RCC 7860 (cell line): Measurements from ENCODE around the gene CHN2.

Source experiments
- DNase-seq: peaks from one replicate; pipeline ENCODE4 v3.0.0-alpha.2; 2015; ENCODE audit warnings: low spot score
- FAIRE-seq: peaks from 2 replicates; lab custom pipeline; 2012; peaks lifted over from hg19 to GRCh38; lab: Jason Lieb, UNC

The CHN2 gene

DNA sequence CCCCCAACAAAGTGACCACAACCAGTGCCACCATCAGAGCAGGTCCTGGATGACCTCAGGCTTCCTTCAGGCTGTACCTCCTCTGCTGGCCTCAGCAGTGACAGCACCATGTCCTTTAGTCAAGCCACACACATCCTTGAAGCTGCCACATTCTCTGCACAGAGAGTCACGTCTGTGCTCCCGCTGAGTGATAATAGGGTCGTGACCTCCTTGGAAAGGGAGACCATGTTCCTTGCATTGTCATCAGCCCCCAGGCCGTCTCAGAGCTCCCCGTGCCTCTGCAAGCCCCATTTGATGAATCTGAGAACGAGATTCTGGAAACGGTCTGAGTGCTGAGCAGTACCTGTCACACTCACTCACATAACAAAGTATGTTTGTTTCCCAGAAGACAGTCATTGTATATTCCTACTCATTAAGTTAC lies 262.6 kb downstream of the CHN2 start:
- DNase-seq: no peak

DNA sequence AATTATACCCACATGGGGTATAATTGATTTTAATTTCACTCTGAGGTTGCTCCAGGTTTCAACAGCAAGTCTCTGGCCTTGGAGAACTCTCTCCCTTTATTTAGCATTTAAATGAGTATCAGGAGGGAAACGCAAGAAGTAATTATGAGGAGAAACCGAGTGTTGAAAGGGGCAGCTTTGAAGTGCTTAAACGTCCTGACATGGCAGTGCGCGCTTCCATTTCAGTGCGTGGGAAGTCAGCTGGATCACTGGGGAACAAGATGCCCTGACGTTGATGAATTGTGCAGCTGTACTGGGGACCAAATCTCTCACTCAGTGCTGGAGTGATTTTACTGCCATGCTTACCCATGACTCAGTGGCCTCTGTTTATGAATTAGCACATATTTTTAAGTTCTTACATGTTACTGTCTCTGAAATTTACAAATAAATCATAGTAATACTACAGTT lies 263.0 kb downstream of the CHN2 start:
- FAIRE-seq: no peak

More for the DNA sequence above, 262.6 kb downstream of the CHN2 start:
- no peak for FAIRE-seq

DNA sequence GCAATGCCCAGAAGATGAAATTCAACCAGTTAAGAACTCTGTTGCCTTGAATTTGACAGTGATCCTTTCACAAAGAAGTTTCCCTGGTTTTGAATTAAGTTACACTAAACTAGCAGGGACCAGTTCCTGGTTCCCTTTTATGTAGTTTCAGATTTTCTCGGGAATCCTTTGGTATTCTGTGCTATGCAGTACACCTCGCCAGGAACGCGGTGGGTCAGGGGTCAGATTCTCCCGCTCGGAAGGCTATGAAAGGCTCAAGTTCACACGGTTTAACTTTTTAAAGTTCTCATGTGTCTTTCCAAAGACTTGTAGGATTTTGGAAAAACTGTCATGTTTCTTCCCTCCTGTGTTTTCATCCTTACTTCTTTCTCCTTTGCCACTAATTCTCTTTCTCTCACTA lies 264.4 kb downstream of the CHN2 start:
- FAIRE-seq (no peak), DNase-seq (no peak)

More for the DNA sequence above, 263.0 kb downstream of the CHN2 start:
- no peak for DNase-seq

DNA sequence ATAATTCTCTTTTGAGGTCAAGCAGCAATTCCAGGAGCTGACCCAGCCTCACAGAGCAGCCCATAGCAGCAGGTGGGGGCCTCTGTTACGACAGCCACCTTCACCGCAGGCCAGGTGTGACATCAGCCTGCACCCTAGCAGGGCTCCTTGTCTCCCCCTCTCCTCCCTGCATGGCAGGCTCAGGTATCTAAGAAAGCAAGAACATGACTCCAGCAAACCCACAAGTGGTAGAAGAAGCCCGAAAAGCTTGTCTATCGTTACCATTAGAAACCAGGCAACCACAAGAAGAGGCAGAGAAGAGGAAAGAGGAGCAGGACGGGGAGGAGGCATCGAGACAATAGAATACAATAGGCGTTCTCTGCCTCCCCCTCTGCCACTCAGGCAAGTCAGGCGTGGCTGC lies 265.0 kb downstream of the CHN2 start:
- FAIRE-seq (no peak), DNase-seq (no peak)

DNA sequence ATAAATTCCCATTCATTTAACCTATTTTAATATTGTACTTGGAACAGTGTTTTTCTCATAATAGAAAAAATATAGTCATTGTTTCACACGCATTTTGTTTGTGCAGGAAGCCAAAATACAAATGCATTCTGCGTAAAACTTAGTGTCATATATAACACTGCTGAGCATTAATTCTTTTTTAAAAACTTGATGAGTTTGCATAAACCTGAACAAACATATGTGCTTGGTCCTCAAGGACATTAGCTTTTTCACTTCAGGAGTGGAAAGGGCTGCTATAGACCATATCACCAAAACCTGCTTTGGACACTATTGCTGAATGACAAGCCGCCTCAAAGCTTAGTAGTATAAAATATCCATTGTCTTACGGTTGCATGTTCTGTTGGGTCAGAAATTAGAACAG lies 267.4 kb downstream of the CHN2 start:
- no peak for FAIRE-seq
- no peak for DNase-seq

DNA sequence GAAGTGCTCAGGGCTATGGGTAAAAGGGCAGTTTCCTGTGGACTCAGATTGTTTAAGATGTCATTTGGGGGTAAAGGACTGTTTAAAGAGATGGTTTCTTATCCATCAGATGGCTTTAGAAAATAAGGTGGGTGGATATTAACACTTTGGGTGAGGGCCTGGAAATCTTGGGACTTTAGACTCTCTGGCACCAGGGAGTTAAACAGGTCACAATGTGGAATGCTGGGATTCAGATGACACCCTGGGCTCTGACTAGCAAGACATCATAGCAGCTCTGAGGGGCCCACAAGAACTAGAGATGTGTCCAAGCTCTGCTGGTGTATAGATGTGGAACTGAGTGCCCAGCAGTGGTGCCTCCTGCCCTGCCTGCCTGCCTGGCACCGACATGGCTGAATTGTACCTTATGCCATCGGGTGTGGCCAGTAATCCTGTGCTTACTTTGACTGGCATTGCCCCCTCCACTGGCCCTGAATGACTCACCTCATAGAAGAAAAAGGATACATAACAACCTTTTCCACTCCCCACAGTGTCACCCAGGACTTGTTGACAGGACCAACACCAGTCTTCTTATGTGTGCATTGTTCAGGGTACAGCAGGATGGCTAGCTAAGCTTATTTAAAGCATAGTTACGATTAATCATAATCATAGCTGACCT lies 269.1 kb downstream of the CHN2 start:
- DNase-seq: no peak
- FAIRE-seq: no peak

DNA sequence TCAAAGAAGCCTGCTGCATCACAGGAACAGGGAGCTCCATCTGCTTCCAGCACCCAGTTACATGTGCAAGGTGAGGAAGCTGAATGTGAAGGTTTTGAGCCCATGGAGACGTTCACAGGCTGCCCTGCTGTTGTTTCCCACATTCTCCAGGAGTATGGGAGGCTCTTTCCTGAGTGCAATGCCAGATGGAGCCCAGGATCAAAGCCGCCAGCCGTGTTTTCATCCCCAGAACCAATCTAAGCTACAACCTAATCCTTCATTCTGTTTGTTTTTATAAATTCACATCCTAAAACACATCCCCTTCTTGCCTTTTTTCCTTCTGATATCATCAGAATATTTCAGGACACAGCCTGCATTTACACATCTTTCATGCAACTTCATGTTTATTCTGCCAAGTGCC lies 270.2 kb downstream of the CHN2 start:
- FAIRE-seq (no peak), DNase-seq (no peak)

DNA sequence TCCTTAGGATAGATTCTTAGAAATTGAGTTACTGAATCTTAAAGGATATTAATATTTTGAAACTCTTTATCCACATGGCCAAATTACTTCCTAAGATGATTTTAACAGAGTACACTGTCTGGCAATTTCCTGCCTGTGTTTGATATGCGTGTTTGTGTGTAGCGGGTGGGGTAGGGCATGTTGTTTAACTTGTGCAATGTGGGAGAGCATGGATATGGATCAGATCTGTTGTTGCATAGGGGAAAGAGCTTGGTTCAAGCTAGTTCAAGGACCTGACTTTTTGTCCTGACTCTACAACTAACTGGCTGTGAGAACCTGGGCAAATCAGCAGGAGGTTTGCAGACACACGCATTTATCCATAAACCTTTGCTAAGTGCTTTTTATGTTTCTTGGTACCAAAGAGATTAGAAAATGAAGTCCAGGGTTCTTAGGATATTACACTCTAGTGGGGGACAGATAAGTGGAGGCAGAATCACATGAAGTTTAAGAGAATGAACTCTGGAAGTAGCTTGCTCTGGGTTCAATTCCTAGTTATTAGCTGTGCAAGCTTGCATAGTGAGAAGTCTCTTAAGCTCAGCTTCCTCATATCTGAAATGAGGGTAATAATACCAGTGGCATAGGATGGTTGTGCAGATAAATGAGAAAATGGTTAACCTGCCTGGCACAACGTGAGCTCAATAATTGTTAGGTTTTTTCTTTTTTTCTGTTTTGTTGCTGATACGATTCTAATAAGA lies 272.8 kb downstream of the CHN2 start:
- no peak for DNase-seq
- FAIRE-seq: no peak

DNA sequence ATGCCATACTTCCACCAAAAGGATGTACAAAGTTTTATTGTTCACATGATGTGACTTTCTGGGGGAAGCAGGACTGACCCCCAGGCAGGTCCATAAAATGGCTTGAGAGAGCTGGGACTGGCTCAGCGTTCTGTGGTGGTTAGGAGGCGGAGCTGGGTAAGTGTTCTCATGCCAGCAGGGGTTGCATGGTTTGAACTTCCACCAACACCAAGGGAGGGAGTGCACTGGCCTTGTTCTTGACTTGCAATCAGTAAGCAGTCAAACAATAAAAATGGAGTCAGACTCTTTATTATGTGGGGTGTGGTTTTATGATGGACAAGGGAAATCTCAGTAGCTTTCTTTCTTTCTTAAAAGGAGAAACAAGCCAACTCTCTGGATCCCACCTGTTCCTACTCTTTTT lies 273.6 kb downstream of the CHN2 start:
- FAIRE-seq (no peak), DNase-seq (no peak)

DNA sequence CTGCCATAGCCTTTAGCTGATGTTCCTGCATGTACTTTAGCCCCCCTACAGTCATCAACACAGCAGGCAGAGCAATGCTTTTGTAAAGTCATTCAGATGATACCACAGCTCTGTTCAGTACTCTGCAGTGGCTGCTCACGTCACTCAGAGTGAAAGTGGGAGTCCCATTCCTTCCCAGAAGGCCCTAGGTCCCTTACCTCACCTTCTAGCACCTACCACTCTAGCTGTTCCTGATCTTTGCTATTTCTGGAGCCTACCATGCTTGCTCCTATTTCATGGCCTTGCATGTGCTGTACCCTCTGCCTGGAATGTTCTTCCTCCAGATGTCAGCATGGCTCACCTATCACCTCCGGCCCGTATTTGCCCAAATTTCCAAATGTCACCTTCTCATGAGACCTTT lies 274.7 kb downstream of the CHN2 start:
- FAIRE-seq (no peak), DNase-seq (no peak)

DNA sequence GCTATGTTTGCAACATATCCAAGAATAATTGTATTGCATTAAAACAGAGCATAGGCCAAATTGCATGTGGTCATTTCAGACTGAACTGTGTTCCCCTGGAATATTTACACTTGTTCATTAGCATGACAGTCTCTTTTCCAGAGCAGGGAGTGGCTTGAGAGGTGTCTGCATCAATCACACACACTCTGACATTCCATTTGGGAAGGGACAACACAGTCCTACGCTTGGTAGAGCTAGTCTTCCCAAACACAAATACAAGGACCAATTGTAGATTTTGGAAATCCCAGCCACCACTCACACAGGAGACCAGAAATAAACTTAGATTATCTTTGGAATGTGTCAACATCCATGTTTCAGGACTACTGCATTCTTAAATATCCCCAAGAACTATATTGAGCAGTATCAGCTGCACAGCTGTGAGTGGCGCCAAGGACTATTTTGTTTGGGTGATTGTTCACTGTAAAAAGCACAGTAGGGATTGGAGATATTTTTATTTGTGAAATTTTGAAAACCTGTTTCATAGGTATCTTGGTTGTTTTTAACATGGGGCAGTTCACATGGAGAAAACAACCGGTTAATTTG lies 275.5 kb downstream of the CHN2 start:
- FAIRE-seq (no peak), DNase-seq (no peak)

DNA sequence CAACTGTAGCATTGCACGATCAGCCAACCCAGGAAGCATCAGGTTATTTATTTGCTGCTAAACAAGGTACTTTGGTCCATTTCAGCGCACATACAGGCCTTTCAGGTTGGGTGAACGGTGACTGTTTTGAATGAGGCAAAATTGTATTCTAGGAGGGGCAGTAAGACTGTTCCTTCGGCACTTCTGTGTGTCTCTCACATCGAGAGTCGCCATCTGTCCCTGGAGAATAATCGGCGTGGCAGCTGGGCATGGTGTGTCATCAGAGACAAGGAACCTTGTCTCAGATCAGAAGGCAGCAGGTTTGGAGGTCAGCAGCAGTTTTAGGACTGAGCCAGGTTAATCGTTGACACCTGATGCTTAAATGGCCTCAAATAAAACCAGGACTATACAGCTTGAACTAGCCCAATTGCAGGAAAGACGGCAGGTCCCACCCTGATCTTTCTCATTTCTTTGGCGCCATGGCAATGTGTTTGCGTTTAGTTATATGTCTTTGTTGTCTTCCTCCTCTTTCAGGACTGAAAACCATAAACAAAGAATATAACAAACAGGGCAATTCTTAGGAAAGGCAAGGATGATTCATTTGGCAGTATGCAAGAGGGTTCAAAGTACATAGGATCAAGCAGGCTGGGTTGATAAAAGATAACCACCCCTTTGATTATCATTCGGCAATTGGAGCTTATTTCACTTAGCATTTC lies 277.0 kb downstream of the CHN2 start:
- no peak for FAIRE-seq
- DNase-seq: no peak

DNA sequence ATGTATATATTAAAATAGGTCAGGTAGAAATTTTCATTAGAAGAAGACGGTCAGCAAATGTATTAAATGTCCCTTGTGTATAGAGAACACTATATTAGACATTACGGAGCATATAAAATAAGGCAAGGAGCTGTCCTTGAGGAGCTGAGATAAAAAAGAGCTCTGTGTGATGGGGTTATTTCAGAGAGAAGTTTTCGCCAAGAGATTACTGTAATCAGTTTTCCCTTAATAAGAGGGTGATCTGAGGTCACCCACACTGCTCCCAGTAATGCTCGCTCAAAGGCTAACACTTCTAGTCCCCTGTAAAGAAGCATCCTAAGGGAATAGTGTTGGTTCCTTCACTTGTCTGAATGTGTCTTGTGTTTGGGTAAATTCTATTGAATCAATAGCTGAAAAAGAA lies 282.3 kb downstream of the CHN2 start:
- FAIRE-seq: no peak
- DNase-seq: no peak

DNA sequence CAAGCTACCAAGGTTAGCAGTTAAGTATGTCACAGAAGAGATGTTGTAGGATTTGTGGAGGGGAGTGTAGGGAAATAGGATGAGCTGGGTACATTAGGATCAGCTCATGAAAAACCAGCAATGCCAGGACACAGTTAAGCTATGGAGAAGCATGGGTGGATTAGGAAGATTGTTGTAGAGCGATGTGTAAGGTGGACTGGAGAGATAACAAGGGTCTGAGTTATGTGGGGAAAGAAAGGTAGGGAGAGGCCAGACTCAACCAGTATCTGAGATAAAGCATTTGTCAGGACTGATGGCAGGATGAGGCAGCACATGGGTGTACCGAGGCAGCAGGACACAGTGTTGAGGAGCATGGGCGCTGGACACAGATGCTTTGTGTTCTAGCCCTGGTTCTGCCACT lies 283.7 kb downstream of the CHN2 start:
- no peak for FAIRE-seq
- DNase-seq: no peak

DNA sequence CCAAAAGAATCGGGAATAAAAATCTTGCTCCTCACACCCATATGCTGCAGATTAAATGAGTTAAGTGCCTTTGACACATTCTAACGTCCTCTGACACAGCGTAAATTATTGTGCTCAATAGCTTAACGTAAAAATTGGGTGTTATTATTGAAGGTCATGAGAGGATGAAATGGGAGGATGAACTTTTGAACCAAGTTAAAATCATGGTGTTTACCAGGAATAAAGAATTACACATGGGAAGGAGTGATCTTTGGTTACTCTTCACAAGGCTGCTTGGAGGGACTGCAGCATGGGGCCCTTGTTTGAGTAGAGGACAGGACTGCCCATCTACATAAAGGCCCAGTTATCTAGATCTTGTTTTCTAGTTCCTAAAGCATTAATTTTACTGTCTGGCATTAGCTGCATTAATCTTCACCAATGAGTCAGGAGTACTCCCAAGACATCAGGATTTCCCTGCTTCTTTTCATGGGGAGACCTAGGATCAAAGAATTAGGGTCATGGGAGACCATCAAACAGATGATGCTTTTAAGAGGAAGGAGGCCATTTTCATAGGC lies 284.2 kb downstream of the CHN2 start:
- DNase-seq (no peak), FAIRE-seq (no peak)

DNA sequence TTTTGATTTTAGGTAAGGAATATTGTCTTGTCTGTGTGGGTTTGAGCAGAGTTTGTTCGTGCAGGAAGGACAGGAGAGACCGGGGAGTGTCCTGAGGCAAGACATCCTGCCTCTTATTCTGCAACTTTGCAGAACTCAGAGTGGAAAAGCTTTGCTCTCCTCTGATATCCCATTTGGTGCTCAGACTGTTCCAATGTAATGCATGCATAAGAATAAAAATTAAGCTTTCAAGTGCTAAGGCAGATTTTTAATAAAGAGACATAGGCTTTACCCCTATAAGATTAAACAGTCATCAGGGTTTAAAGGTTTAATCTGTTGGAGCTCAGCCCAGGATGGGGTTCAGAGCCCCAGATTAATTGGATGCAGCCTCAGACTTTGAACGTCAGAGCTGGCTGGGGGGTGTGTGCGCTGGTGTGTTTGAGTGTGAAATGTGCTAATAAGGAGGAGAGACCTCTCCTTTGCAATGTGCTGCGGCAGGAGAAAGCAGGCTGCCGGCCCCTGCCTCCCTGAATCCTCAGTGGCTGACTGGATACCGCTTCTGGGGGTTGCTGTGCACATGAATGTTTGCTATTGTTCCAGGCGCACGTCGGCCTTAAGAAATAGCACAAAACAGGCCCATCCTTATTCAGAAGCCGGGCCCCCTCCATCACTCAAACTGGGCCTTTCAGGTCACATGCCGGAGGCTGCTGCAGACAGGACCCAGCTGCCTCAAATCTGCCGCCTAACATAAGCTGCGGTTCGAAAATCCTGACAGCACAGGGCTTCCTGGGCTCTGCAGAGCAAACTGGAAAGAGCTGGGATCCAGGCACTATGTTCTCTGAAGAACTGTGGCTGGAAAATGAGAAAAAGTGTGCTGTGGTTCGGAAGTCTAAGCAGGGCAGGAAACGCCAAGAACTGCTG lies 285.0 kb downstream of the CHN2 start:
- FAIRE-seq (no peak), DNase-seq (no peak)

DNA sequence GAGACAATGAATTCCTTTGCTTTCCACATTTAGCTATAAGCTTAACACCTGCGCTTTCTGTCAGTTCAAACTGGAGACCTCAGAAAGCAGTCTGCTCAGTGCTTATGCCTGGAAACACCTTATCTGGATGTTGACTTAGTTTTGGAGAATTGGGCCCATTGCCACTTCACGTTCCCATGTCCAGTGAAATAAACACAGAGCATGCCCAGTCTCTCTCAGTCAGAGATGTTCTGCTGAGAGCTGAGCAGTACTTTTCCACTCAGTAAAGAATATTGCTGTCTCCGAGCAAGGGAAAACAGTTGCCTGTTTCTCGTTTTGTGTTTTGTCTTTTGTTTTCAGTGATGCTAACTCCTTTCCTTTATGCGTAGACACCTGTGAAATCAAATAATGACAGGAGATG lies 285.9 kb downstream of the CHN2 start:
- no peak for DNase-seq

DNA sequence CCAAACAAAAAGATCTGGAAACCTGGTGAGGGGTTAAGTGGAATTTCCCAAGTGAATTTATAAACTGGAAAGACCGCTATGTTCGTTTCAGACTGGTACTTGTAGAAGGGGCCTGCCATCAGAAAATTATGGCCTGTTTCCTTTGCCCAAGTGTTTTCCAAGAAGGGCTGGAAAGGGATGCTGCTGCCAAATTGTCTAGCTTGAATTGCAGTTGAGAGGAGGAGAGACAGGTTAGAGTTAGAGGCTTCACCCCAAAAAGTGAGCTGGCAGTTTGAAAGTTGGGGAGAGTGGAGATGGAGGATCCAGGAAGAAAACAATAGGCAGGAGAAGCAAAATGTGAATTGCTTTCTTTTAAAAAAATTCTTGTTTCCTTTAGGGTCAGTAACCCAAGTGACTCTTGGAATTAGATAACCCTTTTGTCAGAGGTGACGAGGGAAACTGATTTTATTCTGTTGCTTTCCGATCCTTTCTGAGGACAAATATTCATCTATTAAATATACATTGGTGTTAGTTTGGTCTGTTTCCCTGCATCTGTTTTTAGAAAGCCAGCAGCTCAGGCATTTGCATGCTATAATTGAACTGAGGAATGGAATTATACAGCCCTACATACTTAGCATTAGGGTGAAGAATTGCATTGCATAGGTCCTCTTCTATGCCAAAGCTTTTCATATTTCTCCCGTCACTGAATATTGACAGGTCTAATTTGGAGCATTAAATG lies 286.5 kb downstream of the CHN2 start:
- DNase-seq: no peak
- no peak for FAIRE-seq

More for the DNA sequence above, 285.9 kb downstream of the CHN2 start:
- FAIRE-seq: no peak

DNA sequence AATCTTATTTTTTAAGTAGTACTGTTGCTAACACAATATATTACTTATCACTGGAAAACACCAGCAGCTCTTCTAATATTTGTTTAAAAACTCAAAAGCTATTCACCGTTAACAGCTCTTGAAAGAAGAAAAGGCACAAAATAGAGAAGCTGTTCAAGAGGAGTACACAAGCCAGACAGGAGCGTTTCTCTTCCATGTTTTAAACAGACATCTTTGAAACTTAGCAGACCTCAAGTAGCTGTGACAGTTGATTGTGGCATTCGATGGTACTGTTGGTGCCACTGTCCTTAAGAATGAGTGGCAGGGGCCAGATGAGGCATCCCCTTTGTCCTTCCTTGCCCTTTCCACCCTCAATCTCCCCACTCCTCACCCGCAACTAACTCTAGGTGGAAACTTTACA lies 287.5 kb downstream of the CHN2 start:
- DNase-seq (no peak), FAIRE-seq (no peak)
